HepG2 (cell line): ENCODE results near the gene B3GNT9. TPM values are rescaled to one million over a fixed set of nuclear protein-coding genes. Genes with fewer than 3 reads are reported as not detected.

Source experiments
- KDM1A ChIP-seq: IDR thresholded peaks from 2 replicates; pipeline ENCODE4 v1.6.1; 2016; ENCODE audit warnings: missing compliant biosample characterization
- KLF16 ChIP-seq, 2 experiments: sonication (generic) in 1 of 2; formaldehyde crosslinking in 1 of 2; IDR thresholded peaks; 2 replicates each; pipeline versions ENCODE4 v1.6.1 to v1.8.0; 2016 to 2023; ENCODE audit warnings: missing genetic modification reagents in 2 of 2, missing compliant biosample characterization in 1 of 2
- LCORL ChIP-seq, 2 experiments: fragments of 450-650 bp in 1 of 2; sonication (generic) in 1 of 2; formaldehyde crosslinking in 1 of 2; IDR thresholded peaks; 2 replicates each; pipeline versions ENCODE4 v1.5.0 to v1.6.1; 2017 to 2020; ENCODE audit warnings: antibody characterized with exemption in 1 of 2, missing genetic modification reagents in 1 of 2
- RBM39 ChIP-seq: fragments of 200-400 bp; formaldehyde crosslinking; IDR thresholded peaks from one replicate; pipeline ENCODE4 v1.6.1; 2018; ENCODE audit warnings: antibody characterized with exemption, mild to moderate bottlenecking, low read depth, low read length; ENCODE audit not compliant: poor library complexity, severe bottlenecking
- SIX4 ChIP-seq: sonication (generic); formaldehyde crosslinking; IDR thresholded peaks from 2 replicates; pipeline ENCODE4 v1.4.0; 2020; ENCODE audit warnings: missing genetic modification reagents
- ZNF34 ChIP-seq: sonication (generic); formaldehyde crosslinking; IDR thresholded peaks from 2 replicates; pipeline ENCODE4 v1.4.0; 2020; ENCODE audit warnings: mild to moderate bottlenecking, missing genetic modification reagents, borderline replicate concordance
- ZNF644 ChIP-seq: IDR thresholded peaks from 2 replicates; pipeline ENCODE4 v1.6.1; 2016; ENCODE audit warnings: low read depth
- ZNF768 ChIP-seq: sonication (generic); formaldehyde crosslinking; IDR thresholded peaks from 2 replicates; pipeline ENCODE4 v1.4.0; 2020; ENCODE audit warnings: missing genetic modification reagents
- ZNF816 ChIP-seq: sonication (generic); formaldehyde crosslinking; IDR thresholded peaks from 2 replicates; pipeline ENCODE4 v1.8.0; 2022; ENCODE audit warnings: missing genetic modification reagents, mild to moderate bottlenecking, borderline replicate concordance
- ZNF879 ChIP-seq: sonication (generic); formaldehyde crosslinking; IDR thresholded peaks from 2 replicates; pipeline ENCODE4 v1.8.1; 2023; ENCODE audit warnings: missing genetic modification reagents
- polyA plus RNA-seq, 8 experiments: library from polyadenylated mRNA; depleted of rRNA in 3 of 8; stranded (reverse) in 7 of 8; unstranded in 1 of 8; fragments of >200 nt; fragmentation: Illumina TruSeq in 4 of 8; extraction: Trizol in 4 of 8; gene quantifications; 2 replicates each; pipeline versions ENCODE4 v1.2.1 to v1.2.3, GENCODE V29; 2011 to 2016; ENCODE audit warnings: low read depth in 4 of 8, missing spikeins in 1 of 8, mixed read lengths in 1 of 8; ENCODE audit not compliant: insufficient read depth in 1 of 8
- total RNA-seq, 5 experiments: library from RNA; depleted of rRNA; stranded (reverse); fragments of >200 nt; fragmentation: Illumina TruSeq; extraction: Trizol; gene quantifications; 2 replicates each; pipeline ENCODE4 v1.2.3, GENCODE V29; 2016; ENCODE audit warnings: low read depth in 1 of 5
- TF ChIP-seq, protein P1 (sequence below): sonication (generic); formaldehyde crosslinking; IDR thresholded peaks from 2 replicates; pipeline ENCODE4 v1.4.0; 2020; ENCODE audit warnings: missing genetic modification reagents, mild to moderate bottlenecking, borderline replicate concordance
- TF ChIP-seq, protein P2 (sequence below): sonication (generic); formaldehyde crosslinking; IDR thresholded peaks from 2 replicates; pipeline ENCODE4 v1.5.0; 2020; ENCODE audit warnings: mild to moderate bottlenecking, missing genetic modification reagents, borderline replicate concordance
- TF ChIP-seq, protein P3 (sequence below): IDR thresholded peaks from 2 replicates; pipeline ENCODE4 v1.6.1; 2016; ENCODE audit warnings: mild to moderate bottlenecking, missing biosample characterization, missing genetic modification reagents
- TF ChIP-seq, protein P4 (sequence below): sonication (generic); formaldehyde crosslinking; IDR thresholded peaks from one replicate; pipeline ENCODE4 v1.5.1; 2020; ENCODE audit warnings: mild to moderate bottlenecking, missing genetic modification reagents; ENCODE audit errors: not compliant biosample characterization

Gene B3GNT9
- total and polyA plus RNA-seq, 2 of the 13 experiments (the other 11 are each of a cell fraction or from before 2014, with no cell fraction given): 1.5 to 3.1 TPM

DNA sequence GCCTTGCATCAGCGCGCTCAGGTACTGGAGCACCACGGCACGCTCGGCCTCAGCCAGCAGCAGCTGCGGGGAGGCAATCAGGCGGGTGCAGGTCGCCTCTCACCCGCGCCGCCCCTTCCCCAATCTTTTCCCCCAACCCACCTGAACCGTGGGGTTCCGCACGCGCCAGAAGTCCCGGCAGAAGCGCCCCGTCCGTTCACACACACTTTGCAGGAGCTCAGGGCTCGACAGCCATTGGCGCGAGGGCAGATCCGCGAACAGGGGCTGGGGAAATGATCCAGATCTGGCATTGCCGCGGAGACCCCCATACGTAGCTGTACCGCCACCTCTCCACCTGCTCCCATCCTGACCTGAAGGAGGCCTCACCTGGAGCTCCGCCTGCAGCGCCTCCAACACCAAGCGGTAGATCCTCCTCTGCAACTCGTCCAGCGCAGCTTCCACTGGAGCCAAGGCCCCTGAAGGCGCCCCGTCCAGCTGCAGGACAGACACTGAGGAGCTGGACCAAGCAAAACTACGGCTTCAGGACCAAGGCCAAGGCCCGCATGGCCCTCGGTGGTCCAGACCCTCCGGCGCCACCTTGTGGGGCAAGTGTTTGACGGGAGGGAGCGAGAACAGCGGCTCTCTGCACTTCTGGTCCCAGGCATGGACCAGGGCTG is 34.3 kb upstream of the B3GNT9 start (continued):
- TF ChIP-seq ZNF816 (CRISPR knock-in tag) (peak; percentile 90; the same call in 1 of the 2 replicates), RBM39 (peak; percentile 48), LCORL (IDR thresholded peaks at IDR 0.05) (no peak), LCORL (CRISPR knock-in tag; IDR thresholded peaks at IDR 0.05) (peak; percentile 82), SIX4 (CRISPR knock-in tag) (peak; percentile 83; the same call in 1 of the 2 replicates), KLF16 (CRISPR knock-in tag; IDR thresholded peaks at IDR 0.05) (peak; percentile 86 to 99; a peak in 3 of 4 replicates), ZNF879 (CRISPR knock-in tag) (peak; percentile 53; the same call in 1 of the 2 replicates), ZNF644 (CRISPR knock-in tag) (peak; percentile 77), ZNF34 (CRISPR knock-in tag) (no peak), ZNF768 (CRISPR knock-in tag) (peak; percentile 90), KDM1A (peak; percentile 58; the same call in 1 of the 2 replicates)
- TF ChIP-seq, protein P1, sequence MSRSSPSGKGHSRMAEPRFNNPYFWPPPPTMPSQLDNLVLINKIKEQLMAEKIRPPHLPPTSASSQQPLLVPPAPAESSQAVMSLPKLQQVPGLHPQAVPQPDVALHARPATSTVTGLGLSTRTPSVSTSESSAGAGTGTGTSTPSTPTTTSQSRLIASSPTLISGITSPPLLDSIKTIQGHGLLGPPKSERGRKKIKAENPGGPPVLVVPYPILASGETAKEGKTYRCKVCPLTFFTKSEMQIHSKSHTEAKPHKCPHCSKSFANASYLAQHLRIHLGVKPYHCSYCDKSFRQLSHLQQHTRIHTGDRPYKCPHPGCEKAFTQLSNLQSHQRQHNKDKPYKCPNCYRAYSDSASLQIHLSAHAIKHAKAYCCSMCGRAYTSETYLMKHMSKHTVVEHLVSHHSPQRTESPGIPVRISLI: peak; percentile 17; the same call in 1 of the 2 replicates
- TF ChIP-seq, protein P2, sequence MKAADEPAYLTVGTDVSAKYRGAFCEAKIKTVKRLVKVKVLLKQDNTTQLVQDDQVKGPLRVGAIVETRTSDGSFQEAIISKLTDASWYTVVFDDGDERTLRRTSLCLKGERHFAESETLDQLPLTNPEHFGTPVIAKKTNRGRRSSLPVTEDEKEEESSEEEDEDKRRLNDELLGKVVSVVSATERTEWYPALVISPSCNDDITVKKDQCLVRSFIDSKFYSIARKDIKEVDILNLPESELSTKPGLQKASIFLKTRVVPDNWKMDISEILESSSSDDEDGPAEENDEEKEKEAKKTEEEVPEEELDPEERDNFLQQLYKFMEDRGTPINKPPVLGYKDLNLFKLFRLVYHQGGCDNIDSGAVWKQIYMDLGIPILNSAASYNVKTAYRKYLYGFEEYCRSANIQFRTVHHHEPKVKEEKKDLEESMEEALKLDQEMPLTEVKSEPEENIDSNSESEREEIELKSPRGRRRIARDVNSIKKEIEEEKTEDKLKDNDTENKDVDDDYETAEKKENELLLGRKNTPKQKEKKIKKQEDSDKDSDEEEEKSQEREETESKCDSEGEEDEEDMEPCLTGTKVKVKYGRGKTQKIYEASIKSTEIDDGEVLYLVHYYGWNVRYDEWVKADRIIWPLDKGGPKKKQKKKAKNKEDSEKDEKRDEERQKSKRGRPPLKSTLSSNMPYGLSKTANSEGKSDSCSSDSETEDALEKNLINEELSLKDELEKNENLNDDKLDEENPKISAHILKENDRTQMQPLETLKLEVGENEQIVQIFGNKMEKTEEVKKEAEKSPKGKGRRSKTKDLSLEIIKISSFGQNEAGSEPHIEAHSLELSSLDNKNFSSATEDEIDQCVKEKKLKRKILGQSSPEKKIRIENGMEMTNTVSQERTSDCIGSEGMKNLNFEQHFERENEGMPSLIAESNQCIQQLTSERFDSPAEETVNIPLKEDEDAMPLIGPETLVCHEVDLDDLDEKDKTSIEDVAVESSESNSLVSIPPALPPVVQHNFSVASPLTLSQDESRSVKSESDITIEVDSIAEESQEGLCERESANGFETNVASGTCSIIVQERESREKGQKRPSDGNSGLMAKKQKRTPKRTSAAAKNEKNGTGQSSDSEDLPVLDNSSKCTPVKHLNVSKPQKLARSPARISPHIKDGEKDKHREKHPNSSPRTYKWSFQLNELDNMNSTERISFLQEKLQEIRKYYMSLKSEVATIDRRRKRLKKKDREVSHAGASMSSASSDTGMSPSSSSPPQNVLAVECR (CRISPR knock-in tag): peak; percentile 95
- TF ChIP-seq, protein P3, sequence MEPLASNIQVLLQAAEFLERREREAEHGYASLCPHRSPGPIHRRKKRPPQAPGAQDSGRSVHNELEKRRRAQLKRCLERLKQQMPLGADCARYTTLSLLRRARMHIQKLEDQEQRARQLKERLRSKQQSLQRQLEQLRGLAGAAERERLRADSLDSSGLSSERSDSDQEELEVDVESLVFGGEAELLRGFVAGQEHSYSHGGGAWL (CRISPR knock-in tag): peak; percentile 96
- TF ChIP-seq, protein P4, sequence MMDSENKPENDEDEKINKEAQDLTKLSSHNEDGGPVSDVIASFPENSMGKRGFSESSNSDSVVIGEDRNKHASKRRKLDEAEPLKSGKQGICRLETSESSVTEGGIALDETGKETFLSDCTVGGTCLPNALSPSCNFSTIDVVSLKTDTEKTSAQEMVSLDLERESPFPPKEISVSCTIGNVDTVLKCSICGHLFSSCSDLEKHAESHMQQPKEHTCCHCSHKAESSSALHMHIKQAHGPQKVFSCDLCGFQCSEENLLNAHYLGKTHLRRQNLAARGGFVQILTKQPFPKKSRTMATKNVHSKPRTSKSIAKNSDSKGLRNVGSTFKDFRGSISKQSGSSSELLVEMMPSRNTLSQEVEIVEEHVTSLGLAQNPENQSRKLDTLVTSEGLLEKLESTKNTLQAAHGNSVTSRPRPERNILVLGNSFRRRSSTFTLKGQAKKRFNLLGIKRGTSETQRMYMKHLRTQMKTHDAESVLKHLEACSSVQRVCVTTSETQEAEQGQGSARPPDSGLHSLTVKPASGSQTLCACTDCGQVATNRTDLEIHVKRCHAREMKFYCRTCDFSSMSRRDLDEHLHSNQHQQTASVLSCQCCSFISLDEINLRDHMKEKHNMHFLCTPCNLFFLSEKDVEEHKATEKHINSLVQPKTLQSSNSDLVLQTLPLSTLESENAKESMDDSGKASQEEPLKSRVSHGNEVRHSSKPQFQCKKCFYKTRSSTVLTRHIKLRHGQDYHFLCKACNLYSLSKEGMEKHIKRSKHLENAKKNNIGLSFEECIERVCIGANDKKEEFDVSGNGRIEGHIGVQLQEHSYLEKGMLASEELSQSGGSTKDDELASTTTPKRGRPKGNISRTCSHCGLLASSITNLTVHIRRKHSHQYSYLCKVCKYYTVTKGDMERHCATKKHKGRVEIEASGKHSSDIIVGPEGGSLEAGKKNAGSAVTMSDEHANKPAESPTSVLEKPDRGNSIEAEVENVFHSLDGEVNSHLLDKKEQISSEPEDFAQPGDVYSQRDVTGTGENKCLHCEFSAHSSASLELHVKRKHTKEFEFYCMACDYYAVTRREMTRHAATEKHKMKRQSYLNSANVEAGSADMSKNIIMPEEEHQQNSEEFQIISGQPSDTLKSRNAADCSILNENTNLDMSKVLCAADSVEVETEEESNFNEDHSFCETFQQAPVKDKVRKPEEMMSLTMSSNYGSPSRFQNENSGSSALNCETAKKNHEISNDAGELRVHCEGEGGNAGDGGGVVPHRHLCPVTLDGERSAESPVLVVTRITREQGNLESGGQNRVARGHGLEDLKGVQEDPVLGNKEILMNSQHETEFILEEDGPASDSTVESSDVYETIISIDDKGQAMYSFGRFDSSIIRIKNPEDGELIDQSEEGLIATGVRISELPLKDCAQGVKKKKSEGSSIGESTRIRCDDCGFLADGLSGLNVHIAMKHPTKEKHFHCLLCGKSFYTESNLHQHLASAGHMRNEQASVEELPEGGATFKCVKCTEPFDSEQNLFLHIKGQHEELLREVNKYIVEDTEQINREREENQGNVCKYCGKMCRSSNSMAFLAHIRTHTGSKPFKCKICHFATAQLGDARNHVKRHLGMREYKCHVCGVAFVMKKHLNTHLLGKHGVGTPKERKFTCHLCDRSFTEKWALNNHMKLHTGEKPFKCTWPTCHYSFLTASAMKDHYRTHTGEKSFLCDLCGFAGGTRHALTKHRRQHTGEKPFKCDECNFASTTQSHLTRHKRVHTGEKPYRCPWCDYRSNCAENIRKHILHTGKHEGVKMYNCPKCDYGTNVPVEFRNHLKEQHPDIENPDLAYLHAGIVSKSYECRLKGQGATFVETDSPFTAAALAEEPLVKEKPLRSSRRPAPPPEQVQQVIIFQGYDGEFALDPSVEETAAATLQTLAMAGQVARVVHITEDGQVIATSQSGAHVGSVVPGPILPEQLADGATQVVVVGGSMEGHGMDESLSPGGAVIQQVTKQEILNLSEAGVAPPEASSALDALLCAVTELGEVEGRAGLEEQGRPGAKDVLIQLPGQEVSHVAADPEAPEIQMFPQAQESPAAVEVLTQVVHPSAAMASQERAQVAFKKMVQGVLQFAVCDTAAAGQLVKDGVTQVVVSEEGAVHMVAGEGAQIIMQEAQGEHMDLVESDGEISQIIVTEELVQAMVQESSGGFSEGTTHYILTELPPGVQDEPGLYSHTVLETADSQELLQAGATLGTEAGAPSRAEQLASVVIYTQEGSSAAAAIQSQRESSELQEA (CRISPR knock-in tag): peak; percentile 45
